Sigmoid colon (tissue), 7 donors: ENCODE measurements around the gene CEP170. TPM values are rescaled to one million over a fixed set of nuclear protein-coding genes. Genes with fewer than 3 reads are reported as not detected.
"Not testable (repeated sequence)": the region's sequence is repeated elsewhere in the genome, so short reads cannot be mapped to it uniquely, and the experiment has no call there.

ENCODE experiments used
- DNase-seq: peaks from one replicate; pipeline ENCODE4 v3.0.0-alpha.2; 2019
- H3K27ac ChIP-seq, 4 donors: fragments of 200-600 bp; sonication (generic); one replicate each; pipeline ENCODE4 v1.5.1; 2016 to 2019; ENCODE audit warnings: mild to moderate bottlenecking in 1 of 4
- H3K27me3 ChIP-seq, 3 donors: fragments of 200-600 bp; sonication (generic); one replicate each; pipeline ENCODE4 v1.5.1; 2019; ENCODE audit warnings: mild to moderate bottlenecking in 1 of 3
- H3K36me3 ChIP-seq, 4 donors: fragments of 200-600 bp; sonication (generic); one replicate each; pipeline ENCODE4 v1.5.1; 2016 to 2019
- H3K4me1 ChIP-seq, 4 donors: fragments of 200-600 bp; sonication (generic); one replicate each; pipeline ENCODE4 v1.5.1; 2017 to 2019
- H3K4me3 ChIP-seq, 4 donors: fragments of 200-600 bp; sonication (generic); one replicate each; pipeline ENCODE4 v1.5.1; 2017 to 2019; ENCODE audit warnings: mild to moderate bottlenecking in 2 of 4, moderate library complexity in 1 of 4
- H3K9me3 ChIP-seq, 4 donors: fragments of 200-600 bp in 3 of 4; sonication (generic) in 3 of 4; one replicate each; pipeline versions ENCODE4 v1.5.1 to v1.6.1; 2013 to 2019
- CTCF ChIP-seq, 4 experiments: fragments of 450-650 bp in 3 of 4; fragments of 200-600 bp in 1 of 4; IDR thresholded peaks; one replicate each; pipeline ENCODE4 v1.5.1; 2016 to 2019; ENCODE audit warnings: antibody characterized with exemption in 4 of 4, mild to moderate bottlenecking in 3 of 4, moderate library complexity in 2 of 4
- EP300 ChIP-seq, 4 donors: sonication (generic); formaldehyde crosslinking; IDR thresholded peaks; one replicate each; pipeline ENCODE4 v1.6.1; 2017; ENCODE audit warnings: antibody characterized with exemption in 4 of 4
- POLR2A ChIP-seq, 2 donors: fragments of 450-650 bp; IDR thresholded peaks; one replicate each; pipeline ENCODE4 v1.6.1; 2016; ENCODE audit warnings: antibody characterized with exemption in 2 of 2, mild to moderate bottlenecking in 2 of 2, moderate library complexity in 2 of 2
- POLR2AphosphoS5 ChIP-seq, 4 donors: sonication (generic); formaldehyde crosslinking; IDR thresholded peaks; one replicate each; pipeline ENCODE4 v1.6.1; 2017; ENCODE audit warnings: antibody characterized with exemption in 4 of 4
- WGBS, 2 donors: extraction: QIAGEN DNeasy Blood & Tissue Kit; methylation state at CpG; one replicate each; pipeline ENCODE4 v1.1.7; 2013; 5-methylcytosine and 5-hydroxymethylcytosine counted together
- intact Hi-C: fragments of 100-400 bp; cut with DNase I; formaldehyde crosslinking; loops from one replicate; pipeline ENCODE4 v1.15.1; 2023
- polyA plus RNA-seq, 3 donors: library from polyadenylated mRNA; stranded (reverse); fragments of 200-250 nt; gene quantifications; one replicate each; pipeline ENCODE4 v1.2.3, GENCODE V29; 2013
- total RNA-seq, 4 donors: library from RNA; depleted of rRNA; stranded (reverse); fragments of >200 nt; gene quantifications; one replicate each; pipeline ENCODE4 v1.1.0, GENCODE V29; 2016
- donor health status: healthy with polysubstance abuse.
- donor health status: Bipolar disorder and iron deficiency.
- donor health status: healthy.

CEP170 gene
- total and polyA plus RNA-seq, 7 donors: 4.6 to 46.3 (median 27.6) TPM

GRCh38 chr1:243213045-243213787 lies 41.9 kb downstream of the CEP170 start:
- H3K9me3 ChIP-seq: no peaks in the 10 kb centered on the region
- peaks cover 0 to 17% (median 14%) of the 10 kb centered on the region in 4 donors for H3K4me1 ChIP-seq
- intact Hi-C loops: no loop called here
- 89 to 93% methylated on average over 4 of the region's 4 CpGs for WGBS, 2 donors
- no peak for DNase-seq
- TF ChIP-seq POLR2AphosphoS5 (IDR thresholded peaks at IDR 0.05) (peak; percentile 13 to 58 (median 43)), EP300 (IDR thresholded peaks at IDR 0.05) (no peak), POLR2A (IDR thresholded peaks at IDR 0.05) (no peak), CTCF (IDR thresholded peaks at IDR 0.05) (no peak)
- no peak overlapping the region for H3K4me3 ChIP-seq
- no peaks in the 10 kb centered on the region for H3K36me3 ChIP-seq
- peak overlapping the region in 2 of 4 donors; percentile 1 to 10 for H3K27ac ChIP-seq
- H3K27me3 ChIP-seq: no peaks in the 10 kb centered on the region

- H3K27me3 ChIP-seq, H3K27ac ChIP-seq, H3K9me3 ChIP-seq, H3K36me3 ChIP-seq, H3K4me3 ChIP-seq, DNase-seq, intact Hi-C loops: not testable (repeated sequence)
- peaks cover 0 to 17% (median 14%) of the 10 kb centered on the region in 4 donors for H3K4me1 ChIP-seq
- WGBS, 2 donors: 59 to 69% methylated on average over 2 of the region's 3 CpGs
These were observed 43.1 kb downstream of the CEP170 start for GRCh38 chr1:243211984-243212383.

- intact Hi-C loops, H3K4me3 ChIP-seq, DNase-seq, H3K27me3 ChIP-seq, H3K36me3 ChIP-seq, H3K9me3 ChIP-seq: not testable (repeated sequence)
- Histone ChIP-seq H3K27ac (peak overlapping the region in 2 of 4 donors; percentile 42 to 57), H3K4me1 (peaks cover 0 to 16% (median 4%) of the 10 kb centered on the region in 4 donors)
- WGBS, 2 donors: 94 to 96% methylated on average over 3 of the region's 3 CpGs
These were observed 50.0 kb downstream of the CEP170 start for GRCh38 chr1:243205026-243205501.

GRCh38 chr1:243204336-243204735 lies 50.7 kb downstream of the CEP170 start:
- H3K36me3 ChIP-seq, DNase-seq, H3K4me3 ChIP-seq, intact Hi-C loops, H3K27me3 ChIP-seq, H3K9me3 ChIP-seq: not testable (repeated sequence)
- Histone ChIP-seq H3K27ac (peak overlapping the region in 2 of 4 donors; percentile 42 to 57), H3K4me1 (peaks cover 0 to 16% (median 4%) of the 10 kb centered on the region in 4 donors)
- 95 to 97% methylated on average over 1 of the region's 1 CpG for WGBS, 2 donors

GRCh38 chr1:243203196-243203595 lies 51.9 kb downstream of the CEP170 start:
- intact Hi-C loops, H3K36me3 ChIP-seq, DNase-seq, H3K4me3 ChIP-seq, H3K27me3 ChIP-seq, H3K27ac ChIP-seq, H3K9me3 ChIP-seq: not testable (repeated sequence)
- WGBS, 2 donors: 93 to 94% methylated on average over 4 of the region's 4 CpGs
- H3K4me1 ChIP-seq: peaks cover 0 to 16% (median 4%) of the 10 kb centered on the region in 4 donors

- 79 to 92% methylated on average over 2 of the region's 2 CpGs for WGBS, 2 donors
- H3K9me3 ChIP-seq, H3K36me3 ChIP-seq, H3K27ac ChIP-seq, H3K27me3 ChIP-seq, H3K4me3 ChIP-seq, DNase-seq, intact Hi-C loops: not testable (repeated sequence)
- H3K4me1 ChIP-seq: peaks cover 0 to 16% (median 4%) of the 10 kb centered on the region in 4 donors
These were observed 53.8 kb downstream of the CEP170 start for GRCh38 chr1:243201316-243201715.

GRCh38 chr1:243197524-243197923 lies 57.6 kb downstream of the CEP170 start:
- intact Hi-C loops, H3K27ac ChIP-seq: not testable (repeated sequence)
- 88 to 92% methylated on average over 6 of the region's 6 CpGs for WGBS, 2 donors

GRCh38 chr1:243193330-243193729 lies 61.8 kb downstream of the CEP170 start:
- H3K27ac ChIP-seq, H3K9me3 ChIP-seq, DNase-seq, H3K4me3 ChIP-seq, intact Hi-C loops, H3K4me1 ChIP-seq, H3K27me3 ChIP-seq: not testable (repeated sequence)
- 91 to 93% methylated on average over 1 of the region's 2 CpGs for WGBS, 2 donors
- H3K36me3 ChIP-seq: peaks cover 0 to 17% (median 0%) of the 10 kb centered on the region in 4 donors

More at GRCh38 chr1:243197524-243197923, 57.6 kb downstream of the CEP170 start:
- H3K27me3 ChIP-seq, H3K4me1 ChIP-seq, DNase-seq, H3K9me3 ChIP-seq, H3K36me3 ChIP-seq, H3K4me3 ChIP-seq: not testable (repeated sequence)

- intact Hi-C loops, H3K4me1 ChIP-seq, H3K27ac ChIP-seq, H3K27me3 ChIP-seq, DNase-seq, H3K4me3 ChIP-seq, H3K9me3 ChIP-seq: not testable (repeated sequence)
- WGBS, 2 donors: 95 to 96% methylated on average over 8 of the region's 8 CpGs
- H3K36me3 ChIP-seq: peaks cover 0 to 24% (median 2%) of the 10 kb centered on the region in 4 donors
These were observed 68.7 kb downstream of the CEP170 start for GRCh38 chr1:243186201-243186995.

- WGBS, 2 donors: 94 to 97% methylated on average over 7 of the region's 7 CpGs
- peaks cover 0 to 12% (median 2%) of the 10 kb centered on the region in 4 donors for H3K36me3 ChIP-seq
- H3K4me3 ChIP-seq, DNase-seq, H3K4me1 ChIP-seq, H3K27ac ChIP-seq, H3K27me3 ChIP-seq, H3K9me3 ChIP-seq, intact Hi-C loops: not testable (repeated sequence)
These were observed 70.3 kb downstream of the CEP170 start for GRCh38 chr1:243184787-243185186.

- H3K9me3 ChIP-seq, H3K4me3 ChIP-seq, H3K27ac ChIP-seq, DNase-seq, H3K27me3 ChIP-seq, H3K4me1 ChIP-seq, intact Hi-C loops: not testable (repeated sequence)
- H3K36me3 ChIP-seq: peaks cover 0 to 12% (median 2%) of the 10 kb centered on the region in 4 donors
These were observed 71.4 kb downstream of the CEP170 start for GRCh38 chr1:243183661-243184060.
